Measurements from ENCODE around the gene IPO5. TPM values are rescaled to one million over a fixed set of nuclear protein-coding genes. Genes with fewer than 3 reads are reported as not detected.

The IPO5 gene
- 82.2 and 89.6 TPM in 2 replicates for total RNA-seq

DNA sequence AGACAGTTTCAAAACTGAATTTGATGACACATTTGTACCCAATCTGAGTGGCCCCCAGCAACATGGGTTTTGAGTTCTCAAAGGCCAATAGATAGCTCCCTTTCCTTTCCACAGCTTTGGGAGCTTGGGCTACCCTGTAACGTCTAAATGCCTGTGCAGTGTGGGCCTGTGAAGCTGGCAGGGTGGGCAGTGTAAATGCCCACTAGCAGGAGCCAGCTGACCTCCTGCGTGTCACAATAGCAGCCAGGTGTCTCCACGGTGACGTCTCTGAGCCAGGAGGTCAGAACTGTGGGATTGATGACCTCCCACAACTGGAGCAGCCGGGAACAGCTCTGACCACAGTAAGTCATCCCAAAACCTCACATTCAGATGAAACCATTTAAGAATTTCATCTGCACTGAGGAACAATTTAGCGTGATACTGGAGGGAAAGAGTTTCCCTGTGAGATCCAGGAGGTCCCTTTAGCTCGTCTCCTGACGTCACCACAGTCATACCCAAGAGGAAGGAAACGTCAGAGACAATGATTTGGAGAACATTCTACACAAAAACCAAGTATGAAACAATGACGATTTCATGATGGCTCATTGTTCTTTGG is at the start of gene IPO5:
Gene IPO5, plus strand, starts transcription at position 300 of the 595 bp plus-strand sequence. CDS start 23,022 bp downstream, outside the sequence.
- no peak for DNase-seq (ENCODE audit: extremely low read depth, low read depth, low spot score)

DNA sequence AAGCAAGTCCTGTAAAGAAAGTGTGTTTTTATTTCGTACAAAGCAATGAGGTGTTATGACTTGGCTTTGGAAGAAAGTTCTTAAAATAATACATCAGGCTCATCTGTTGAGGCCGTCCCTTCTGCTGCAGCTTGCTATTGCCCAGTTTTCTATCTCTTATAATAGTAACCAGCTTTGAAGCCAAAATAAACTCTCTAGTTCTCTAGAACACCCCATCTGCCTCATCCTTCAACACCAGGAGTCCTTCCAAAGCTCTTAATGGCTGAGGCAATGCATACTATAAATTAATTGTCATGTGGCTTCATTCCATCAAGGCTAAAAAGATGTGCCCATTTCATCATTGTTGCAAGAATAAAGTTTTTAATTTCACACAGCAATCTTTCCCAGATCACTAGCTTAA is 49.4 kb upstream of the IPO5 start:
- DNase-seq (ENCODE audit: extremely low read depth, low read depth, low spot score): no peak

DNA sequence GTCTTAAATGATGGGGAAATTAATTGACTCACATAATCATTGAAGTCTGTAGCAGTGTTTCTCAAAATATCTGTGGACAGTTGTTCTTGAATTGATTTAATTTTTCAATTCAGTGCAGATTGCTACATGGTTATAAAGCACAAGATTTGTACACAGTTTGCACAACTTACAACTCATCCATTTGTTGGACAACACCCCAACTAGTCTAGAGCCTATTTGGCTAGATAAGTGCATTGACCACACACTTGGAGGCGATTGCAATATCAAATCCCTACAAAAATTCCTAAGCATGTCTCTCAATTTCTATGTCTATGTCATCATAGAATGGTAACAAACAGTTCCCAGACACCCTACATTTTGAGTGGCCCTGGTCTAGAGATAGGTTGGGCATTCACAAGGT is 48.0 kb upstream of the IPO5 start:
- DNase-seq (ENCODE audit: extremely low read depth, low read depth, low spot score): no peak

DNA sequence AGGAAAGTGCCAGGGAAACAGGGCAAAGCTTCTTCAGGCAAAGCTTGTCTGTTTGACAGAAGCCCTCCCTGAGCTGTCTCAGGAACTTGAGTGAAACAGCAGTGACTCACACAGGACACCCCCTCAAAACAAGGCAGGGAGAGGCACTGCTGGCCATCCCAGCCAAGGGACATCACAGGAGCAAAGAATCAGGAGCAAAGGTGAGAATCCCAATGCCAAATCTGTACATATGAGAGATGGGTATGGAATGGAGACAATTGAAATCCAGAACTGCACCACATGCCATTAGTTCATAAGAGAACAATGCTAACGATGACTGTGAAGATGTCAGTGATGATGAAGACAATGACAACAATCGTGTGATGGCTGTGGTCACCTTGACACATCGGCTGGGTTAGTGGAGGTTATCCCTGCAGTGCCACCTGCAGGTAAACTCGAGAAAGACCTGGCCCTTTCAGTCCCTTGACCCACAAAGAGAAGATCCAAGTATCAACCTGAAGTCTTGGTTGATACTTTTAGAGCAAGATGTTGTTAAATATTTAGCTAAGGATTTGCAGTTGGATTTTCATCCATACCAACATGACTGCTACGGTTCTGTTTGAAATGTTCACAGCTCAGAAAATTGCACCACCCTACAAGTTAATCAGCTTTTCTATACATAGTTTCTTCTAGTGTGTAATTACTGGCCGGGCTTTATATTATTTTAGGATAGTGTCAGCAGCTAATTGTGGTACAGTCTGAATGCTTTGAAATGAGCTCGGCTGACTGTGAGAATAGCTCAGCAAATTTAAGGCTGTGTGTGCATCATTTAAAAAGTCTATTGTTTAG is 42.0 kb upstream of the IPO5 start:
- no peak for DNase-seq (ENCODE audit: extremely low read depth, low read depth, low spot score)

DNA sequence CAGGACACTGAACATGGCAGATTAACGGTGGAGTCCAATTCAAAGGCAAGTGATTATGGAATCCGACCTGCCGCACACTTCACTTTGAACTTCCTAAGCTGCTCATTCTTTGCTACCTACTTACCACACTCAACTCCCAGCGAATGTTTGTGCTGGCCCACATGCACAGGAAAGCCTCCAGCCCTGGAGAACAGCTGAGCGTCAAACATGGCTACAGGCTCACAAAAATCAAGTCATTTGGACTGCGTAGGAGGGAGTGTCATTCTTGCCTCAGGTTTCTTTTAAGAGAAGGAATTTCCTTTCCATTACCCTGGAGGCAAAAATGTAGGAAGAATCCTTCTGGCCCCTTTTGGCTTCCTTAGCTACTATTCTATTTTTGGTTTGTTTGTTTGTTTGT is 41.3 kb upstream of the IPO5 start:
- DNase-seq (ENCODE audit: extremely low read depth, low read depth, low spot score): no peak

DNA sequence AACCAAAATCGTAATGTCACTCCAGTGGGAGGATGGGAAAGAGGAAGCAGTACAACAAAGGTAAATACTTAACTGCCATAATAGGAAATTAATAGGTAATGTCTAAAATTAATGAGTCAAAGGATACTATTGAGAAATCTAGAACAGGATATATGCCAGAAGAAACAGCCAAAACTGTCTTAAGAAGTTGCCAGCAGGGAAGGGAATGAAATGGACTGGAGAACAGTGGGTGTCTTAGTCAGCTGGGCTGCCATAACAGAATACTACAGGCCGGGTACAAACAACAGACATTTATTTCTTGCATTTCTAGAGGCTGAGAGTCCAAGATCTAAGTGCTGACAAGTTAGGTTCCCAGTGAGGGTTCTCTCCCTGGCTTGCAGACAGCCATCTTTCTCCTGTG is 40.3 kb upstream of the IPO5 start:
- DNase-seq (ENCODE audit: extremely low read depth, low read depth, low spot score): no peak

DNA sequence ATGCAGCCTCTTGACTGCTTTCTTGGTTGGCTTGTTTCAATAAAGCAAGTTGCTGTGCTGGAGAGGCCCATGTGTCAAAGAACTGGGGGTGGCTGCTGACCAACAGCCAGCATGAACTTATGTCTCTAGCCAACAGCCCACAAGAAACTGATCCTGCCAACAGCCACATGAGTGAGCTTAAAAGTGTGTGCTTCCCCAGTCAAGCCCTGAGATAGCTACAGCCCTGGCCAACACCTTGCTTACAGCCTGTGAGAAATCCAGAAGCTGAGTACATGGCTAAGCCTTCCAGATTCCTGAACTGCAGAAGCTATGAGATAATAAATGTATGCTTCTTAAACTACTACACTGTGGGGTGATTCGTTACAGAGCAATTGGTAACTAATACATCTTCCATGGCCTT is 38.9 kb upstream of the IPO5 start:
- no peak for DNase-seq (ENCODE audit: extremely low read depth, low read depth, low spot score)

DNA sequence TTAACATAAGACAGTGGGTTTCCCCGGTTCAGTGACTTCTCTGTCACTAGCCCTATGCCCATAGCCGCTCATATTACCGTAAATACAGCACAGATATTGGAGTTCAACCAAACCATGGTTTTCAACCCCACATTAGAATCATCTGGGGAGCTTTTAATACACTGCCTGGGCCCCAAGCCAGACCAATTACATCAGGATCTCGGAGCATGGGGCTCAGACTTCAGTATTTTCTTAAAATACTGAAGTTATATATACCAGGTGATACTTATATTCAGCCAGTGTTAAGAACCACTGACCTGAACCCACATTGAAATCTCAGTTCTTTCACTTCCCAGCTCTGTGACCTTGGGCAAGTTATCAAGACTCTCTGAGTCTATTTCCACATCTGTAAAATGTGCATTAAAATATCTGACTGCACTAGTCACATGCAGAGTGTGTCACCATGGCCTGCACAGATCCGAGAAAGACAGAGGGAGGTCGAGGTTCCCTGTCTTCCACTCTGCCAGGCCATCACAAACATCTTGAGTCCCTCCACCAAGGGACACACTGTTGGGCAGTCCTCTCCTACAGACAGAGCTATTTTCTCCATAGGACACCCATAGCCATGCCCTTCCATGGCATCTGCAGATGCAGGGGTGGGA is 32.2 kb upstream of the IPO5 start:
- no peak for DNase-seq (ENCODE audit: extremely low read depth, low read depth, low spot score)

DNA sequence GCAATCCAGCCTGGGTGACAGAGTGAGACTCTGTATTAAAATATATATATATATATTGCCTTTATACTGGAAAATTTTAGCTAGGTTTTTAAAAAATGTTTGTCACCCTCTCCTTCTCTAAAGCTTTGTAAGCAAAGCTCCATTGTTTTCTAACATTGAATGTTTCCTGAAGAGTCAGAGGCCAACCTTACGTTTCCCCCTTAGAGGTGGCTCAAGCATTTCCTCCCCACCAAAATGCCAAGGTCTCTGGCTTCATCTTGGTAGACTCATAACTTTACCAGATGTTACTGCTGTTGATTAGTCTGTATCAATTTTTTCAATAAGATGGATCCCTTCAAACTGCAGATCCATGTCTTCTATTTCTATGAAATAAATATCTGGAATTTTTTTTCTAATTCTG is 25.2 kb upstream of the IPO5 start:
- peak; percentile 23 for DNase-seq (ENCODE audit: extremely low read depth, low read depth, low spot score)

DNA sequence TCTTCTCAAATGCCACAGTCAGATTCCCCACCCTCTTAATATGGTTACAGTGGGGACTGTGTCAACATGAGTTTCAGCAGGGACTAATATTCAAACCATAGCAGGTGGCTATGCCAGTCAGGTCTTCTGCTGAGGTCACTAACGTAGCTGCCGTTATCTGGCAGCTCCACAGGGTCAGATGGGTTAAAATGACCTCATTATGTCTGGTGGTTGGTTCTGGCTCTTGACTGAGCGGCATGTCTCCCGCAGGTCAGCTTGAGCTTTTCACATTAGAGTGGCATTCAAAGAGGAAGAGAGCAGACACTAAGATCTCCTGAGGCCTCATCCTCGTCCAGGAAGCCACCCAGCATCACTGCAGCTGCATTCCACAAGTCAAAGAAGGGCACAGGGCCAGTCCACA is 21.4 kb upstream of the IPO5 start:
- DNase-seq (ENCODE audit: extremely low read depth, low read depth, low spot score): no peak

DNA sequence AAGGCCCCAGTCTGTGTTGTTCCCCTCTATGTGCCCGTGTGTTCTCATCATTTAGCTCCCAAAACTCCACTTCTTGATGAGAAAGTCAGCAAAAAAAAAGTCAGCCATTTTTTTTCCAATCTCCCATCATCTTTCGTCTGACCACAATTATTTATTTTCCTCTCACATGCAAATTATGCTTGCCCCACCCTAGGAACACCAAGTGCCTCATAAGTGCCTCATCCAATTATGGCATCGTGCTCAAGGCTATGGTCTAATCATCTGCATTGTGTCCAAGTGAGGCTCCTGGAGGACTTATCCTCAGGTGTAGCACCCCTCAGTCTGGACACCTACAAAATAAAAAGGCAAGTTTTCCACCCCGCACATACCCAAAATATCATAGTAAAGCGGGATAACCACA is 20.8 kb upstream of the IPO5 start:
- DNase-seq (ENCODE audit: extremely low read depth, low read depth, low spot score): no peak

DNA sequence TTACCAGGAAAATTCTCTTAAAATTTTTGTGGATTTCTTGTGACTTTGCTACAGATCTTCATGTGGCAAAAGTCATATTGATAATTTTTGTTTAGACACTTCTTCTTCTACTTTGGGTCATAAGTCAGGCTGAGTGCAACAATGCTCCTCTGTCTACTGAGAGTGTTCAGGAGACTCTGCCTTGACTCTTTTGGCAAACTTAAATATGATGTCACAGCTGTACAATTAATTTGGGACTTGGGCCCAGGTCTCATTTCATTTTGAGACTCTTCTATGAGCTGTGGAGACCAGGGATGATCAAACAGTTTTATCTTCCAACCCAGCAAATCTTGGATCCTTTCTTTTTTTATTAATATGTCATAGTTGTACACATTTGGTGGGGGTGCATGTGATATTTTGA is 19.7 kb upstream of the IPO5 start:
- no peak for DNase-seq (ENCODE audit: extremely low read depth, low read depth, low spot score)

DNA sequence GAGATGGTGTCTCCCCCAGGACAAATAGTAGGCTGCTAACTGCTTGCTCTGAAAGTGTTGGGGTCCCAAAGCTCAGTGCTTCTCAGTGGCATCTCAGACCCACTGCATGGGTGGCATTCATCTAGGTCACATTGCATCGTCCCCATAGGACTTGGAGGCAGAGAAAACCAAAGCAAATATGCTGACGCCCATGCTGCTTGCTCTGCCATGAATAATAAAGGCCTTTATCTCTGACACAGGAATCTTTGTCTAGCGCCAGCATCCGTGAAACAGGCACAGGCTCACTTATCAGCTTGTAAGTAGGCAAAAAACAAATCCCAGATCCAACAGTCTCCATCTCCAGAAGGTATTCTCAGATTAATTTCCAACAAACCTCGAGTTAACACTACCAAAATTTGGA is 18.9 kb upstream of the IPO5 start:
- no peak for DNase-seq (ENCODE audit: extremely low read depth, low read depth, low spot score)

DNA sequence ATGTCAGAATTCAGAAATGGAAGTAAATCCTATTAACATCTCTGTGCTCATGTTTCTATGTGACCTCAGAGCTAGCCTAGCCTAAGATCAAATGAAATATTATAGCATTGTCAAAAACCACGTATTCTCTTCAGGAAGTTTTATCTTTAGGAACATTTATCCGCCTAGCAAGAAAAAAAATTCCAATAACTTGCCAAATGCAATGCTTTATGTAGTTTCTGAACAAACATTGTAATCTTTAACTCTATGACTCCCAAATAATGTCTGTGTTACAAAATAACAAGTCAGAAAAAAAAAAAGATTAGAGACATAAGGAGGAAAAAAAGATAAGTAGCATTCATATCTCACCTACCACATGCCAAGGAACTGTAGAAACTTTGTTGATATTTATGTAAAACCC is 18.4 kb upstream of the IPO5 start:
- no peak for DNase-seq (ENCODE audit: extremely low read depth, low read depth, low spot score)

DNA sequence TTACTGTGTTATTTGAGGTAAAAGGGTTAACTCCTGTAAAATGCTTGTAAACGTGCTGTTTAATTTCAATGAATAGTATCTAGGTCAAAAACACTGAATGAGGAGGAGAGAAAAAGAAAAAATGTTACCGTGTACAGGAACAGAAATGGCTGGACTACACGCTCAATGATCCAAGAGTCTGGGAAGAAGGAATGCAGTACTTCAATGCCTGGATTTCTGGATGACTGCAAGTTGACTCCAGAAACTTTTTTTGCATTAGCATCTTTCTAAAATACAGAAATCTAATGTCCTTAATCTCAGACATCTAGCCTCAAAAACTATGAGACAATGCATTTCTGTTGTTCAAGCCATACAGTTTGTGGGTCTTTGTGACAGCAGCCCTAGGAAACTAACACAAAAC is 17.4 kb upstream of the IPO5 start:
- DNase-seq (ENCODE audit: extremely low read depth, low read depth, low spot score): no peak

DNA sequence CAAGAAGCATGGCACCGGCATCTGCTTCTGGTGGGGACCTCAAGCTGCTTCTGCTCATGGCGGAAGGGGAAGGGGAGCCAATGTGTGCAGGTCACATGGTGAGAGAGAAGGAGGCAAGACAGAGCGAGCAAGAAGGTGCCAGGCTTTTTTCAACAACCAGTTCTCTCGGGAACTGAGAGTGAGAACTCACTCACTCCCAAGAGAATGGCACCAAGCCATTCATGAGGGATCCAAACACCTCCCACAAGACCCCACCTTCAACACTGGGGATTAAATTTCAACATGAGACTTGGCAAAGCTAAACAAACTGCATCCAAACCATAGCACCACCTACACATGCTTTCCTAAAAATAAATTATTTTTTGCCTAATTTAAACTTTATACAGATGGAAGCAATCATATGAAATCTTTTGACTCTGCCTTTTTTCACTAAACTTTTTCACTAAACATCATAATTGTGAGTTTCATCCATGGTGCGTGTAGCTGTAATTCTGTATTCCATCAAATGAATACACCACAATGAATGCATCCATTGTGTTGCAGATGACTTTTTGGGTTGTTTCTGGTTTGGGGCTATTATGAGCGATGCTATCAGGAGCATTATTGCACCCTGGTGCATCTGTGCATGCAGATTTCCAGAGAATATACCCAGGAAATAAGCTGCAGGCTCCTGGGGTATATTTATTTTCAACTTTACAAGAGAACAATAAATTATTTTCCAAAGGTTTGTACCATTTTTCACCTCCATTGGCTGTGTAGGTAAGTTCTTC is 14.6 kb upstream of the IPO5 start:
- DNase-seq (ENCODE audit: extremely low read depth, low read depth, low spot score): no peak

DNA sequence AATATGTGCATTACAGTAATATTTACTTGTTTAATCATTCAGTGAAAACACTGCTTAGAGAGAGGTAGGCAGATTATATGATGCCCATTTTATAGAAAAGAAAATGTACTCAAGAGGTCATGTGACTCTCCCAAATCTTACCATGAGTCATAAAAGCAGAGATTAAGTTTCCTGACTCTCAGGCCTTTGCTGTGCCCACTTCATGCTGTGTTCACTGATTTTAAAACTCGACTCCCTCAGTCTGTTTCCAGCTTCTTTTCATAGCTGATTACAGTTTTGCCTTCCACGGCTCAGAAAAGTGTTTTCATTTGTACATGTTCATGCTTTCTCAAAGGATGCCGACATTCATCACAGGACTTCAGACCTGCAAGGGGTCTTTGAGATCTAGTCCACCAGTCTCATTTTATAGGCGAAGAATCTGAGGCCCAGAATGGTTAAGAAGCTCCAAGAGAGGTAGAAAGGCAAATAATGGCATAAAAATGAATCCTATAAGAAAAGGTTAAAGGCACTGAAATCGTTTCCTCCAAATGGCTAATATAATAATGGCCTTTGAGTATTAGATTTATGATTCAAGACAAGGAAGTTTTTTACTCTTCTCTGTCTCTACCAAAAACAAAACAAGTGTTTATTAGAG is 9.0 kb upstream of the IPO5 start:
- DNase-seq (ENCODE audit: extremely low read depth, low read depth, low spot score): no peak

DNA sequence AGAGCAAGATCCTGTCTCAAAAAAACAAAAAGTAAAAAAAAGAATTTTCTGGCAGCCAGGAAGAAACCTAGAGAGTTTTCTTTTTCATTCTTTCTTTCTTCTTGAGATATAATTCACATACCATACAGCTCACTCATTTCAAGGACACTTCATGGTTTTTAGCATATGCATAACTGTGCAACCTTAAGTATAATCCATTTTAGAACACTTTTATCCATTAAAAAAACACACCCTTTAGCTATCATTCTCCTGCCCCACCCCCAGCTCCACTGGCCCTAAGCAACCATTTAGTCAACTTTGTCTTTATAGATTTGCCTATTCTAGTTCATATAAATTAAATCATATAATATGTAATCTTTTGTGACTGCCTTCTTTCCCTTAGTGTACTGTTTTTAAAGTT is 8.1 kb upstream of the IPO5 start:
- DNase-seq (ENCODE audit: extremely low read depth, low read depth, low spot score): no peak

DNA sequence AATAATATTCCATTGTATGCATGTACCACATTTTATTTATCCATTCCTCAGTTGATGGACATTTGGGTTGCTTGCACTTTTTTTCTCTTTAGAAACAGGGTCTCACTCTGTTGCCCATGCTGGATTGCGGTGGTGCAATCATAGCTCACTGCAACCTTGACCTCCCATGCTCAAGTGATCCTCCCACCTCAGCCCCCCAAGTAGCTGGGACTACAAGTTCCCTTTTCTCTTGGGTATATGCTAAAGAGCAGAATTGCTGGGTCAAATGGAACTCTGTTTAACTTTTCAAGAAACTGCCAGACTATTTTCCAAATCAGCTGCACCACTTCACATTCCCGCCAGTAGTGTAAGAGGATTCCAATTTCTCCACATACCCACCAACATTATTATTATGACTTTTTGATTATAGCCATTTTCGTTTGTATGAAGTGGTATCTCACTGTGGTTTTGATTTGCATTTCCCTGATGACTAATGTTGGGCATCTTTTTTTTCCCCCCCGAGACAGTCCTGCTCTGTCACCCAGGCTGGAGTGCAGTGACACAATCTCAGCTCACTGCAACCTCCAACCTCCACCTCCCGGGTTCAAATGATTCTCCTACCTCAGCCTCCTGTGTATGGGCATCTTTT is 7.6 kb upstream of the IPO5 start:
- no peak for DNase-seq (ENCODE audit: extremely low read depth, low read depth, low spot score)

DNA sequence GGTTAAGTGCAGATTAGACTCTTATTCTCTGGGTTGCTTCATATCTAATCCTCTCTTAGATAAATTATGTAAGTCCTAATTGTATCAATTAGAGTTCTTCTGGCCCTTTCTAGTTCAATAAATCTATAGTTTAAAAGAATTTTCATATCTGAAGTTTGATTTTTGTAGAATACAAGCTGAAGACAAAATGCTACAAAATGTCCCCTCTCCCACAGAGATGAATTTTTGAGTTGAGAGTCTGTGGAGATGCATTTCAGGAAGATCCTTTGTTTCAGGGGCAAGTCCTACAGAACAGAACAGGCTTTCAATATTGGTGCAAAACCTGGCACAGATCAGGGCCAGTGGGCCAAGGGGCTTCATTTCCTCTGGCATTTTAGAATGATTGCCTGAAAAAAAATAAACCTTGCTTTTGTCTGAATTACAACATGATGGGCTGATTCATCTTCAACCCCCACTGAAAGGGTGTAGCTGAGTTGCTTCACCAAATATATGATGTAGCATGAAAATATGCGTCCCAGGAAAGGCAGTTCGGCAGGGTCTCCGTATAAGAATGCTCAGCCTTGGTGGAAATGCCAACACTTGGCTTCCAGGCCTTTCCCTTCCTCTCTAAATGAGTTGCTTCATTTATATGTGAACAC is 6.4 kb upstream of the IPO5 start:
- no peak for DNase-seq (ENCODE audit: extremely low read depth, low read depth, low spot score)

All from glomerular endothelial cell (primary cell).